ENCODE results near the gene PNPLA8.

GRCh38 chr7:108515630-108516029, 10.3 kb downstream of the PNPLA8 start:
- TF ChIP-seq CTCF (conservative IDR thresholded peaks at IDR 0.05 in 1 of 2, IDR thresholded peaks at IDR 0.05 in 1 of 2; ENCODE audit: extremely low read depth in 1 of 2, insufficient read depth in 1 of 2, low read depth in 1 of 2, low read length in 2 of 2) (no peak), EZH2 (IDR thresholded peaks at IDR 0.05; ENCODE audit: borderline replicate concordance, low read length) (no peak)

Data from mammary epithelial cell (primary cell).